Breast epithelium (tissue), 3 donors: ENCODE results near the gene NRF1.

Source experiments
- POLR2A ChIP-seq: fragments of 450-650 bp; IDR thresholded peaks from one replicate; pipeline ENCODE4 v1.6.1; 2016; ENCODE audit warnings: antibody characterized with exemption, mild to moderate bottlenecking, moderate library complexity
- TF ChIP-seq, protein P1 (sequence below), 3 donors: fragments of 450-650 bp; IDR thresholded peaks; one replicate each; pipeline ENCODE4 v1.5.1; 2016 to 2017; ENCODE audit warnings: antibody characterized with exemption in 3 of 3, mild to moderate bottlenecking in 3 of 3, moderate library complexity in 3 of 3

DNA sequence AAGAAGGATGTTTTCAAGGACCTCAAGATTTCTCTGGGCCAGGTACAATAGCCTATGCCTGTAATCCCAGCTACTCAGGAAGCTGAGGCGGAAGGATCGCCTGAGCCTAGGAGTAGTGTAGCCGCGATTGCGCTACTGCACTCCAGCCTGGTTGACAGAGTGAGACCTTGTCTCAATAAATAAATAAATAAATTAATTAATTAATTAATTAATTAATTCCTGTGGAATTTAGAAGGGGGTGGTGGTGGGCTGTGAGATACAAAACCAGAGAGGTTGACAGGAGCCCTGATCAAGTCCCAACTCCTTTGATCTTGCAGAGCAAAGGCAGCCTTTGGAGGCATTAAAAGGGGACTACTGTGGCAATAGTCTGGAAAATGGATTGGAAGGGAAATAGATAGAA, 39.3 kb upstream of the NRF1 start:
- TF ChIP-seq, protein P1, sequence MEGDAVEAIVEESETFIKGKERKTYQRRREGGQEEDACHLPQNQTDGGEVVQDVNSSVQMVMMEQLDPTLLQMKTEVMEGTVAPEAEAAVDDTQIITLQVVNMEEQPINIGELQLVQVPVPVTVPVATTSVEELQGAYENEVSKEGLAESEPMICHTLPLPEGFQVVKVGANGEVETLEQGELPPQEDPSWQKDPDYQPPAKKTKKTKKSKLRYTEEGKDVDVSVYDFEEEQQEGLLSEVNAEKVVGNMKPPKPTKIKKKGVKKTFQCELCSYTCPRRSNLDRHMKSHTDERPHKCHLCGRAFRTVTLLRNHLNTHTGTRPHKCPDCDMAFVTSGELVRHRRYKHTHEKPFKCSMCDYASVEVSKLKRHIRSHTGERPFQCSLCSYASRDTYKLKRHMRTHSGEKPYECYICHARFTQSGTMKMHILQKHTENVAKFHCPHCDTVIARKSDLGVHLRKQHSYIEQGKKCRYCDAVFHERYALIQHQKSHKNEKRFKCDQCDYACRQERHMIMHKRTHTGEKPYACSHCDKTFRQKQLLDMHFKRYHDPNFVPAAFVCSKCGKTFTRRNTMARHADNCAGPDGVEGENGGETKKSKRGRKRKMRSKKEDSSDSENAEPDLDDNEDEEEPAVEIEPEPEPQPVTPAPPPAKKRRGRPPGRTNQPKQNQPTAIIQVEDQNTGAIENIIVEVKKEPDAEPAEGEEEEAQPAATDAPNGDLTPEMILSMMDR (IDR thresholded peaks at IDR 0.05) = no peak
- no peak for TF ChIP-seq POLR2A
